Kidney capillary endothelial cell (primary cell): ENCODE measurements around the gene BMP2K.

Experiments
- DNase-seq: peaks from one replicate; pipeline ENCODE4 v3.0.0-alpha.2; 2018; ENCODE audit warnings: low spot score

BMP2K gene

DNA sequence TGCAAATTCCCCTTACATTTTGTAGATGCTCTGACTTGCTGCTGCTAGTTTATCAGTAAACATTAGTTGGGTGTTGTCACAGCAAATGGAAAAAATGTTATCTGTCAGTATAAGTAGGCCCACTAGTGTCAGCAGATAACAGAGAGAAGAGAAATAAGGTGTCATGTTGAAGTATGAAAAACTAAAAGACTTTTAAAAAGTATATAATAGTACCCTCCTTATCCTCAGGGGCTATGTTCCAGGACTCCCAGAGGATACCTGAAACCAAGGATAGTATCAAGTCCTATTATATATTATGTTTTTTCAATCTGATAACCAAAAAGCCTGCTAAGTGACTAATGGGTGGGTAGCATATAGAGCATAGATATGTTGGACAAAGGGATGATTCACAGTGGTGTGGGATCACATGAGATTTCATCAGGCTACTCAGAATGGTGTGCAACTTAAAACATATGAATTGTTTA is 11.6 kb upstream of the BMP2K start:
- no peak for DNase-seq

GRCh38 chr4:78765432-78766006 is 10.6 kb upstream of the BMP2K start:
- no peak for DNase-seq

GRCh38 chr4:78766026-78766425 is 10.1 kb upstream of the BMP2K start:
- DNase-seq, result no peak

- no peak for DNase-seq
Observed at GRCh38 chr4:78766650-78767049, 9.5 kb upstream of the BMP2K start.

DNA sequence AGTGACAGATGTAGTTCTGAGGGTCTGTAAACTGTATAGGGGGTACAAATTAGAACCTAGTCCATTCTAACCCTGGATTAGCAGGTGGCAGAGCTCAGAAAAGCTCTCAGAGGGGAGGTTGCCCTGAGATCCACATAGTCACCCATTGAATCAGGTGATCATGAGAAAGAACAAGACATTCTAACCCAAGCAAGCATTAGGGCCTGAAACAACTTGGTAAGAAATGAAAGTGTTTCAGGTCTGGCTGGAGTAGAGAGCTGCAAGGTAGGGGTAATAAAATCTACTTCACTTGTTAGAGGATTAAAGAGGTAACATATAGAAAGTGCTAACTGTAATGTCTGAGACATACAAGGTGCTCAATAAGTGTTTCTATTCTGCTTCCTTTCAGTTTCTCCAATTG is 8.8 kb upstream of the BMP2K start:
- no peak for DNase-seq

DNA sequence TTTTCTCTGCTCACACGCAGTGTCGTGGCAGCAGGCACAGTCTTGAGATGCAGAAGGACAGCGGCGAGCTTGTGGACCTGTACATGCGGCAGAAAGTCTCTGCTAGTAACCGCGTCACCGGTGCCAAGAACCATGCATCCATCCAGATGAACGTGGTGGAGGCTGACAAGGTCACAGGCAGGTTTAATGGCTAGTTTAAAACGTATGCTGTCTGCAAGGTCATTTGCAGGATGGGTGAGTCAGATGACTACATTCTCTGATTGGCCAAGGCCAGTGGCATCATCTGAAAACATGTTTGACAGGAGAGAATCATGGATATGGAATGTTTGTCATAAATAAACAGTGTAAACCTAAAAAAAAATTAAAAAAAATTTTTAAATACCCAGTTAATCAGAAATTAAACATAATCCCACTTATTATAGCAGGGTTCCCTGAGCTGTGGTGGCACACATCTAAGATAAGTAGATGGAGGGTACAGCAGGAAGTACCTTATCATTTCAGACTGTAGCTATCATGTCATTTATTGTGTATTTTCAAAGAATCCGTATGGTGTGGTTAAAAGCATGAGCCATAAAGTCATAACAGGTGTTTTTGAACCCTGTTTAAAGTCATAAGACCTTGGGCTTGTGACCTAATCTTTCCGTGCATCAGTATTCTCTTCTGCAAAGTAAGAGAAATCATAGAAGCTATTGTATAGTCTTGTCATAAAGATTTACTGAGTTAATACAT is 7.5 kb upstream of the BMP2K start:
- DNase-seq, result peak; percentile 57

DNA sequence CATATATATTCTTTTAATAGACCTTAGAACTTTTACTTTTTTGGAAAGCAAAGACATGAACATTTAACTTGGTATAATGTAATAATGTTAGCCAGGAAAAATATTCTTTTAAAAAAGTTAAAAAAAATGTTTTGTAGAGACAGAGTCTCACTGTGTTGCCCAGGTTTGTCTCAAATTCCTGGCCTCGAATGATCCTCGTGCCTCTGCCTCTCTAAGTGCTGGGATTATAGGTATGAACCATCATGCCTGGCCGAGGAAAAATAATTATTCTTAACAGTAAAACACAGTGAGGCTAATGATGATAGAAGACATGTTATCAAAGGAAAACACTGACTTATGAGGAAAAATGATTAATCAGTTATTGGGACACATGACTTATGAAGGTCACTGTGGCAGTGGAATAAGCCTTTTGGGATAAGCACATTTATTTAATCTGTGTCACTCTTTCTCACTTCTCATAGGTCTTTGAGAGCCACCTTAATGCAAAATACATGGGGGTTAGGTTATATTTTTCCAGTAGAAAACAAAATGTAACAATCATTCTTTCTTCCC is 6.0 kb upstream of the BMP2K start:
- no peak for DNase-seq

GRCh38 chr4:78772526-78773091 is 3.5 kb upstream of the BMP2K start:
- no peak for DNase-seq

GRCh38 chr4:78774417-78774816 is 1.7 kb upstream of the BMP2K start:
- no peak for DNase-seq

DNA sequence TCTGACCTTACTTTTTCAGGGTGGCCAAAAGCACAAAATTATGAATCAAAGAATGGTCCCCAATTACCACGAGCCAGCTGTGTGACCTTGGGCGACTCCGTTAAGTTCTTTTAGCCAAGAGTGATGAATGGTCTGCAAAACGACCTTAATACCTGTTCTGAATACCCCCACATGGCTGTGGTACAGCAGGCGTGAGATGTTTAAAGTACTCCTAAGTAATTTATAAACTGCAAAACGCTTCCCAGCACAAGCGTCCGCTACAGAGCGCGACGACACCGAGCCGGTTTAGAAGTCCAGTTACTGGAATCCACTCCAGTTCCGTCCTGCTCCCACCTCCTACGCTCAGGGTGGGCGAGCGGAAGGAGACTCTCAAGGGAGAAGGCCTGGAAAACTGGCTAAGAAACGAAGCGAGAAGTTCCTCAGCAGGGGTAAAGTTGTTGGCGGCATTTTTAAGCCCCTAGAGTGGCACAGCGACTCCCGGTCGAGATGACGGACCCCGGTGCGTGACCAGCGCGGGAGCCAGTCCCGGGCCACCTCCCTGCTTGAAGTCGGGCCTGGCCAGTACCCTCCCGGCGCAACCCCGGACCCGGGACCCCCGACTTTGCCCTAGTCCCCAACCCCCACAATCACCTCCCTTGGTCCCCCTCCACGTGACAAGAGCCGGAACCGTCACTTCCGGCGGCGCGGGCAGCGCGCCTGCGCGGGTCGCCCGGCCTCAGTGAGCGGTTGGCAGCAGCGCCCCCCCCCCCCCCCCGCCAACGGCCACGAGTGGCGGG is 659 bp upstream of the BMP2K start:
- DNase-seq, result peak; percentile 65

GRCh38 chr4:78776729-78777575 is 802 bp downstream of the BMP2K start:
- DNase-seq, result peak; percentile 77

GRCh38 chr4:78777576-78777940 is 1.4 kb downstream of the BMP2K start:
- DNase-seq, result no peak

- no peak for DNase-seq
Observed at GRCh38 chr4:78778530-78778929, 2.4 kb downstream of the BMP2K start.

DNA sequence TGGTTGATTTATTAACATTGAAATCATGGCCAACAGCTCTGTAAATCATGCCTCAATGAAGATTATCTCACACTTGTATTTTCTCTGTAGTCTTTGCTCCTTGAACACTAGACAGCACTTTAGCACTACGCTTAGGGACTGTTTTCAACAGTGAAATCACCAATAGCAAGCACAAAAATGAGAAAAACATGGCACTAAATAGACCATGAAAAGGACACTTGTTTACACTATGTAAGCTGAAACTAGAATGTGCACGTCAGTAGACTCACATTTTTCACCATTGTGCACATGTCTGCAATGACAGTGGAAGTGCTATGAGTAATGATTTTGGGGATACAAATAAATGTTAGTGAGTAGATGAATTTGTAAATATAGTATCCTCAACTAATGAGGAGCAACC is 3.1 kb downstream of the BMP2K start:
- no peak for DNase-seq

DNA sequence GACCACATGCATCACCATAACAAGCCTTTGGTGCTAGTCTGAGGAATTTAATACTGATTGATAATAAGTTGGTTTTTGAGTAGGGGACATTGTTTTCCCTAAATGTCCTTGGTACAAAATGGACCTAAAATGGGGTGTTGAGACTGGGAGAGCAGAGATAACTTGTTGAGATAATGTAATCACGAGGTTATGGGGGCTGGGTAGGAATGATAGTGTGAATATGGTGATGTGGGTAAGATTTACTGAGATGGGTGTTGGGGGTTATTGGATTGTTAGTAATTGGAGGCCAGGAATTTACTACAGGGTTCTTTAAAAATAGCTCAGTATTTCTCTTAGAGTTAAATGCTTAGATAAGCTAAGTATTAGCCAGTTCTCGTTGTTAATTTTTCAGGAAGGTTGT is 3.9 kb downstream of the BMP2K start:
- DNase-seq, result no peak

DNA sequence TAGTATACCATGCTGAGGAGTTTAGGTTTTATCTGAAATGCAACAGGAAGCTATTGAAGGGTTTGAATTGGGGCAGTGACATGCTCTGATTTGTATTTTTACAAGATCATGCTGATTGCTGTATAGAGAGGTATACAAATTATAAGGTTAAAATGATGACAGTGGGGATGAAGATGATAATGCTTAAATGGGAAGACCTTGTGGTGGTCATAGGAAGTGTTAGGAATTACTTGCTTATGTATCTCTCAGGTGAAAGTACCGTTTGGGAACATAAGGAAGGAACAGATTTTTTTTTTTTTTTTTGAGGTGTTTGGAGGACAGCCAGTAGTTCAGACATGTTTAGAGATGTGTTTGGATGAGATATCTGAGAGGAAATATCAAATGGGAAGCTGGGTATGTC is 5.0 kb downstream of the BMP2K start:
- no peak for DNase-seq

- no peak for DNase-seq
Observed at GRCh38 chr4:78781924-78782323, 5.8 kb downstream of the BMP2K start.

GRCh38 chr4:78784236-78784865 is 8.2 kb downstream of the BMP2K start:
- peak; percentile 32 for DNase-seq

DNA sequence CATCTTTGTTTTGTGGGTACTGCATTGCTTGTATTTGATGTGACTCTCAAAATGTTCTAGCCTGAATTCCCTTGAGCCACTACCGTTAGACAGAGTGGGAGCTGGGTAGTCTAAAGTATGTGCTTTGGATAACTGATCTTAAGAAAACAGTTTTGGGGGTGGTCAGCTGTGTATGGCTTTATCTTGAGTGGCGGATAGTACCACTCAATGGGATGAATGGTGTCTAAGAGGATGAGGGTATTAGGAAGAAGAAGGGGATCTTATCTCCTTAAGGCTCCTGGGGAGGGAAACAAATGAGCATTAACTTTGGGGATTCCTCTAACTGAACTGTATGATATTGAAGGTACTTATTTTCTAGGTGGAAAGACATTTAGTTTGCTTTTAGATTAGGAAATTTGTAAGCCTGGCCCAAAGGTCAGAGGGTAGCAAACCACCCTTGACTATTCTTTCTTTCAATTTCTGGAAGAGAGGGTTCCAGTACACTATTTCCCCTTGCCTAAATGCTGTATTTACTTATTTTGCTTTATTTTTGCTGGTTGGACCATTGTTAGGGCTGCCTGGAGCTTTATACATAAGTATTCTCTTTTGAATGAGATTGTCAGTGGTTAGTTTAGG is 11.3 kb downstream of the BMP2K start:
- DNase-seq, result no peak

DNA sequence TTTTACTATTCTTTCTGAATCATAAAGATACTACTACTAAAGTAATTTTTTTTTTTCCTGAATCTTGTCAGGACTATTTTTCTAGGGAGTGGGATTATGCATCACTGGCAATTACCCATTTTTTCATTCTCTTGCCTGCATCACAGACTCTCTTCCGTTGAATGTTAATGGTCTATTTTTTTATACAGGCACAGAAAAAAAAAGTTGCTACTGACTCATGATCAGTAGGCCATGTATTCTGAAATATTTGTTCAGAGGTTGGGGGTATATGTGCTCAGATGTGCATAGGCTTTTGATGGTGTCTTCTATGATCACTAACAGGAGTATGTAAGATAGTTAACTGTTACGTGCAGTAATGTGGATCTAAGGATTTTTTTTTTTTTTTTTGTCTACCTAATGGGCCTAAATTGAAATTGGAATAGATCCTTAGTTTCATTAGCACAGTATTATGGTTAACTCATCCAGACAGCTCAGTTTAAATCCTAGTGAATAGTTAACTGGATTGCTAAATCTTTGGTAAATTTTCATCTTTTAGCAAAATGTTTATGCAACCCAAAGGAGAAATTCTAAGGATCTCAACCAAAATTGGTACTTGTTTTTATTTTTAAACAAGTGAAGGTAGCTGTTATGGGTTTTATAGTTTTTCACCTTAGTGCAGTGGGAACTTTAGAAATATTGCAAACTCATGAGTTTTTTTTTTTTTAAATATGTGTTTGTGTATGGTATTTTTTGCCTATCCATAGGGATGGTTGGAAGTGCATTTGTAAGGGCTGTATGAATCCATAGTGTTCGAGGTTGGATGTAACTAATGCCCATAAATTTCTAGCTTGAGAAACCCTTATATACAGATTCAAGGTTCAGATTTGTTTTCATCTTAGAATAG is 12.1 kb downstream of the BMP2K start:
- DNase-seq, result no peak
